A549 (cell line): Measurements from ENCODE around the gene TBX5. TPM values are rescaled to one million over a fixed set of nuclear protein-coding genes. Genes with fewer than 3 reads are reported as not detected.

Source experiments
- ATAC-seq, 2 experiments: fragments of 200-7000 bp in 1 of 2; fragments of >200 bp in 1 of 2; cut with Nextera tagmentation in 1 of 2; cut with Tn5 transposase in 1 of 2; 3 replicates each; pipeline versions ENCODE4 v1.8.0 to v1.9.1; 2018 to 2020; ENCODE audit warnings: mild to moderate bottlenecking in 1 of 2, moderate library complexity in 1 of 2
- CTCF ChIA-PET: fragments of 300-600 bp; sonication (Branson Sonifier 250); formaldehyde crosslinking; extraction: SDS; loops from one replicate; lab custom pipeline; 2021; ENCODE audit warnings: antibody characterized with exemption, inconsistent platforms; lab: Yijun Ruan, JAX
- POLR2A ChIA-PET: fragments of 350-600 bp; formaldehyde crosslinking; extraction: SDS; loops from one replicate; lab custom pipeline; 2021; ENCODE audit warnings: antibody characterized with exemption, inconsistent platforms; lab: Yijun Ruan, JAX
- DNase-seq, 2 experiments: peaks; one replicate each; pipeline versions ENCODE4 v3.0.0 to v3.0.0-alpha.2; 2011 to 2016; ENCODE audit warnings: low read depth in 1 of 2, low spot score in 1 of 2
- FAIRE-seq: peaks from 2 replicates; lab custom pipeline; 2011; peaks lifted over from hg19 to GRCh38; lab: Jason Lieb, UNC
- H3K27ac ChIP-seq, 2 experiments: fragments of >200 bp; sonication (Bioruptor Twin); formaldehyde crosslinking; 3 replicates each; pipeline ENCODE4 v1.5.1; 2016 to 2017
- H3K4me1 ChIP-seq: fragments of >200 bp; sonication (Bioruptor Twin); formaldehyde crosslinking; 3 replicates; pipeline ENCODE4 v1.6.1; 2016
- H3K4me2 ChIP-seq: fragments of >200 bp; sonication (Bioruptor Twin); formaldehyde crosslinking; 3 replicates; pipeline ENCODE4 v1.6.1; 2016
- H3K4me3 ChIP-seq: fragments of >200 bp; sonication (Bioruptor Twin); formaldehyde crosslinking; 3 replicates; pipeline ENCODE4 v1.5.1; 2016
- H3K9me3 ChIP-seq: fragments of >200 bp; sonication (Bioruptor Twin); formaldehyde crosslinking; 3 replicates; pipeline ENCODE4 v1.6.1; 2016
- BHLHE40 ChIP-seq: IDR thresholded peaks from 2 replicates; pipeline ENCODE4 v1.6.1; 2012; ENCODE audit warnings: low read depth, low read length, inconsistent platforms
- CBX2 ChIP-seq: fragments of 200-600 bp; sonication (generic); IDR thresholded peaks from 2 replicates; pipeline ENCODE4 v1.6.1; 2016; ENCODE audit warnings: low read depth, mild to moderate bottlenecking, borderline replicate concordance
- CEBPB ChIP-seq, 2 experiments: fragments of >200 bp in 1 of 2; sonication (Bioruptor Twin) in 1 of 2; formaldehyde crosslinking in 1 of 2; IDR thresholded peaks; 2 replicates each; pipeline ENCODE4 v1.6.1; 2012 to 2016
- CHD2 ChIP-seq: fragments of 150-350 bp; IDR thresholded peaks from 2 replicates; pipeline ENCODE4 v1.6.1; 2014; ENCODE audit warnings: low read length; ENCODE audit not compliant: partially characterized antibody
- ESRRA ChIP-seq: fragments of 150-350 bp; IDR thresholded peaks from 2 replicates; pipeline ENCODE4 v1.6.1; 2014; ENCODE audit warnings: mild to moderate bottlenecking, low read length, borderline replicate concordance
- HDAC2 ChIP-seq: fragments of 200-600 bp; sonication (generic); IDR thresholded peaks from 2 replicates; pipeline ENCODE4 v1.6.1; 2016
- HMGXB4 ChIP-seq: fragments of 250-450 bp; sonication (Bioruptor Pico); IDR thresholded peaks from 2 replicates; pipeline ENCODE4 v1.5.0; 2021; ENCODE audit warnings: mild to moderate bottlenecking, moderate library complexity, borderline replicate concordance
- HOXA7 ChIP-seq: fragments of 250-450 bp; sonication (Bioruptor Pico); IDR thresholded peaks from 2 replicates; pipeline ENCODE4 v1.5.0; 2020; ENCODE audit warnings: mild to moderate bottlenecking, moderate library complexity
- JUNB ChIP-seq: fragments of >200 bp; sonication (Bioruptor Twin); formaldehyde crosslinking; IDR thresholded peaks from 2 replicates; pipeline ENCODE4 v1.6.1; 2016
- NFE2L2 ChIP-seq: fragments of 150-350 bp; conservative IDR thresholded peaks from 2 replicates; pipeline ENCODE4 v1.6.1; 2014; ENCODE audit warnings: low read length
- PHF8 ChIP-seq: fragments of 200-600 bp; sonication (generic); IDR thresholded peaks from 2 replicates; pipeline ENCODE4 v1.6.1; 2016; ENCODE audit warnings: low read depth, mild to moderate bottlenecking, antibody characterized with exemption, moderate library complexity, borderline replicate concordance
- RCOR1 ChIP-seq: fragments of 150-350 bp; IDR thresholded peaks from 2 replicates; pipeline ENCODE4 v1.6.1; 2014; ENCODE audit warnings: antibody characterized with exemption, low read length, low read depth
- RFX5 ChIP-seq: fragments of 450-650 bp; IDR thresholded peaks from 2 replicates; pipeline ENCODE4 v1.7.1; 2014; ENCODE audit warnings: antibody characterized with exemption, mild to moderate bottlenecking, moderate library complexity
- SMC3 ChIP-seq: fragments of >200 bp; sonication (Bioruptor Twin); formaldehyde crosslinking; IDR thresholded peaks from 3 replicates; pipeline ENCODE4 v1.6.1; 2018; ENCODE audit warnings: inconsistent platforms
- SREBF2 ChIP-seq: fragments of 450-650 bp; IDR thresholded peaks from 2 replicates; pipeline ENCODE4 v1.6.1; 2014; ENCODE audit warnings: mild to moderate bottlenecking, moderate library complexity
- TP53 ChIP-seq: fragments of 250-450 bp; sonication (Bioruptor Pico); IDR thresholded peaks from 2 replicates; pipeline ENCODE4 v1.5.0; 2021; ENCODE audit warnings: mild to moderate bottlenecking, moderate library complexity
- USF2 ChIP-seq: fragments of 450-650 bp; IDR thresholded peaks from 2 replicates; pipeline ENCODE4 v1.6.1; 2014; ENCODE audit warnings: antibody characterized with exemption
- ZFP36 ChIP-seq: fragments of 450-650 bp; IDR thresholded peaks from 2 replicates; pipeline ENCODE4 v1.6.1; 2014; ENCODE audit warnings: borderline replicate concordance; ENCODE audit not compliant: partially characterized antibody
- WGBS: methylation state at CpG from one replicate; pipeline ENCODE4 v1.1.6; 2017; ENCODE audit errors: missing lambda C conversion rate; 5-methylcytosine and 5-hydroxymethylcytosine counted together
- polyA plus RNA-seq, 4 experiments: library from polyadenylated mRNA; depleted of rRNA in 3 of 4; stranded (reverse); fragments of >200 nt; fragmentation: RNase III in 1 of 4; extraction: RNeasy Plus Mini Kit Qiagen cat#74134 plus additional on column Dnase treatment in 1 of 4; gene quantifications; 2 replicates in 3 of 4; 3 replicates in 1 of 4; pipeline ENCODE4 v1.2.3, GENCODE V29; 2011 to 2017
- TF ChIP-seq, protein P1 (sequence below): fragments of >200 bp; sonication (Bioruptor Twin); formaldehyde crosslinking; IDR thresholded peaks from 3 replicates; pipeline ENCODE4 v1.5.1; 2016
- TF ChIP-seq, protein P2 (sequence below): IDR thresholded peaks from 2 replicates; pipeline ENCODE4 v1.6.1; 2012
- TF ChIP-seq, protein P3 (sequence below): fragments of 150-350 bp; IDR thresholded peaks from 2 replicates; pipeline ENCODE4 v1.6.1; 2014; ENCODE audit warnings: low read depth, mild to moderate bottlenecking, low read length

TBX5 gene
- polyA plus RNA-seq, 2 of the 4 experiments (the other 2 are of a cell fraction) = not detected

- Histone ChIP-seq H3K27ac (no peak overlapping the region), H3K4me2 (no peak overlapping the region), H3K4me3 (no peak overlapping the region), H3K4me1 (no peaks in the 10 kb centered on the region), H3K9me3 (no peaks in the 10 kb centered on the region)
- ChIA-PET POLR2A (no interaction called here), CTCF (no interaction called here)
- FAIRE-seq (no peak), ATAC-seq (no peak), DNase-seq (no peak)
- WGBS = 5% methylated on average over 5 of the region's 5 CpGs
- TF ChIP-seq HMGXB4 (CRISPR knock-in tag) (no peak), CEBPB (IDR thresholded peaks at IDR 0.05) (no peak), ZFP36 (no peak), RCOR1 (no peak)
- TF ChIP-seq, protein P1, sequence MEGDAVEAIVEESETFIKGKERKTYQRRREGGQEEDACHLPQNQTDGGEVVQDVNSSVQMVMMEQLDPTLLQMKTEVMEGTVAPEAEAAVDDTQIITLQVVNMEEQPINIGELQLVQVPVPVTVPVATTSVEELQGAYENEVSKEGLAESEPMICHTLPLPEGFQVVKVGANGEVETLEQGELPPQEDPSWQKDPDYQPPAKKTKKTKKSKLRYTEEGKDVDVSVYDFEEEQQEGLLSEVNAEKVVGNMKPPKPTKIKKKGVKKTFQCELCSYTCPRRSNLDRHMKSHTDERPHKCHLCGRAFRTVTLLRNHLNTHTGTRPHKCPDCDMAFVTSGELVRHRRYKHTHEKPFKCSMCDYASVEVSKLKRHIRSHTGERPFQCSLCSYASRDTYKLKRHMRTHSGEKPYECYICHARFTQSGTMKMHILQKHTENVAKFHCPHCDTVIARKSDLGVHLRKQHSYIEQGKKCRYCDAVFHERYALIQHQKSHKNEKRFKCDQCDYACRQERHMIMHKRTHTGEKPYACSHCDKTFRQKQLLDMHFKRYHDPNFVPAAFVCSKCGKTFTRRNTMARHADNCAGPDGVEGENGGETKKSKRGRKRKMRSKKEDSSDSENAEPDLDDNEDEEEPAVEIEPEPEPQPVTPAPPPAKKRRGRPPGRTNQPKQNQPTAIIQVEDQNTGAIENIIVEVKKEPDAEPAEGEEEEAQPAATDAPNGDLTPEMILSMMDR = no peak
- TF ChIP-seq, protein P2, sequence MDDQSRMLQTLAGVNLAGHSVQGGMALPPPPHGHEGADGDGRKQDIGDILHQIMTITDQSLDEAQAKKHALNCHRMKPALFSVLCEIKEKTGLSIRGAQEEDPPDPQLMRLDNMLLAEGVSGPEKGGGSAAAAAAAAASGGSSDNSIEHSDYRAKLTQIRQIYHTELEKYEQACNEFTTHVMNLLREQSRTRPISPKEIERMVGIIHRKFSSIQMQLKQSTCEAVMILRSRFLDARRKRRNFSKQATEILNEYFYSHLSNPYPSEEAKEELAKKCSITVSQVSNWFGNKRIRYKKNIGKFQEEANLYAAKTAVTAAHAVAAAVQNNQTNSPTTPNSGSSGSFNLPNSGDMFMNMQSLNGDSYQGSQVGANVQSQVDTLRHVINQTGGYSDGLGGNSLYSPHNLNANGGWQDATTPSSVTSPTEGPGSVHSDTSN = no peak
Observed at GRCh38 chr12:114342656-114343055, 63.3 kb downstream of the TBX5 start.

GRCh38 chr12:114341635-114342034 lies 64.3 kb downstream of the TBX5 start:
- POLR2A ChIA-PET = no interaction called here
- DNase-seq (no peak), ATAC-seq (no peak)
- Histone ChIP-seq H3K9me3 (no peaks in the 10 kb centered on the region), H3K4me1 (no peaks in the 10 kb centered on the region), H3K27ac (no peak overlapping the region)
- CTCF ChIA-PET = interaction anchor here (0.6 kb wide), 1 partner anchor 258 kb away, joined by 3 read pairs; no protein-coding TSS in a partner anchor
- TF ChIP-seq RCOR1 (no peak), SMC3 (no peak), HMGXB4 (CRISPR knock-in tag) (no peak), CHD2 (no peak), HOXA7 (CRISPR knock-in tag) (no peak), PHF8 (no peak), BHLHE40 (no peak)
- TF ChIP-seq, protein P1 = no peak
- TF ChIP-seq, all 56 proteins: peak for 0
- WGBS = 5% methylated on average over 6 of the region's 6 CpGs
- FAIRE-seq = no peak
- Histone ChIP-seq H3K4me3 (no peak overlapping the region), H3K4me2 (no peak overlapping the region)

- no peak overlapping the region for H3K27ac ChIP-seq
- CTCF ChIA-PET = no interaction called here
- H3K4me3 ChIP-seq = no peak overlapping the region
- no peaks in the 10 kb centered on the region for H3K9me3 ChIP-seq
- ATAC-seq (no peak), DNase-seq (no peak), FAIRE-seq (no peak)
- 0% methylated on average over 3 of the region's 3 CpGs for WGBS
- no peaks in the 10 kb centered on the region for H3K4me1 ChIP-seq
- H3K4me2 ChIP-seq = no peak overlapping the region
- POLR2A ChIA-PET = no interaction called here
- no peak for TF ChIP-seq ESRRA
- no peak for TF ChIP-seq HDAC2
- TF ChIP-seq USF2 = no peak
- no peak for TF ChIP-seq RFX5
- TF ChIP-seq JUNB = no peak
- TF ChIP-seq NFE2L2 = no peak
- no peak for TF ChIP-seq CBX2
- TF ChIP-seq, protein P3, sequence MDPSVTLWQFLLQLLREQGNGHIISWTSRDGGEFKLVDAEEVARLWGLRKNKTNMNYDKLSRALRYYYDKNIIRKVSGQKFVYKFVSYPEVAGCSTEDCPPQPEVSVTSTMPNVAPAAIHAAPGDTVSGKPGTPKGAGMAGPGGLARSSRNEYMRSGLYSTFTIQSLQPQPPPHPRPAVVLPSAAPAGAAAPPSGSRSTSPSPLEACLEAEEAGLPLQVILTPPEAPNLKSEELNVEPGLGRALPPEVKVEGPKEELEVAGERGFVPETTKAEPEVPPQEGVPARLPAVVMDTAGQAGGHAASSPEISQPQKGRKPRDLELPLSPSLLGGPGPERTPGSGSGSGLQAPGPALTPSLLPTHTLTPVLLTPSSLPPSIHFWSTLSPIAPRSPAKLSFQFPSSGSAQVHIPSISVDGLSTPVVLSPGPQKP = no peak
- TF ChIP-seq SREBF2 = no peak
- no peak for TF ChIP-seq TP53 (CRISPR knock-in tag)
Observed at GRCh38 chr12:114340231-114340630, 65.7 kb downstream of the TBX5 start.
